HG02852 (cell line): ENCODE data around the gene SRRM2.

Experiments used
- ATAC-seq: cut with Tn5 transposase; IDR thresholded peaks from one replicate; pipeline ENCODE4 v1.9.1; 2021; ENCODE audit warnings: mild to moderate bottlenecking, moderate library complexity; ENCODE audit not compliant: unreplicated experiment

SRRM2 gene

DNA sequence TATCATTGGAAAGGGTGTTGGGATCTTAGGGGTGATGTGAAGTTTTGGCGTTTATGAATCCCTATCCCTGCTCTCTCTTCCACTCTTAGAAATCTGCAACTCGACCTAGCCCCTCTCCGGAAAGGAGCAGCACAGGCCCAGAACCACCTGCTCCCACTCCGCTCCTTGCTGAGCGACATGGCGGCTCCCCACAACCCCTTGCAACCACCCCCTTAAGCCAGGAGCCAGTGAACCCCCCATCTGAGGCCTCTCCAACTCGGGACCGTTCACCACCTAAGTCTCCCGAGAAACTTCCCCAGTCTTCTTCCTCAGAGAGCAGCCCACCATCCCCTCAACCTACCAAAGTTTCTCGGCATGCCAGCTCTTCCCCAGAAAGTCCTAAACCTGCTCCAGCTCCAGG, 9.0 kb downstream of the SRRM2 start:
- ATAC-seq, result no peak

DNA sequence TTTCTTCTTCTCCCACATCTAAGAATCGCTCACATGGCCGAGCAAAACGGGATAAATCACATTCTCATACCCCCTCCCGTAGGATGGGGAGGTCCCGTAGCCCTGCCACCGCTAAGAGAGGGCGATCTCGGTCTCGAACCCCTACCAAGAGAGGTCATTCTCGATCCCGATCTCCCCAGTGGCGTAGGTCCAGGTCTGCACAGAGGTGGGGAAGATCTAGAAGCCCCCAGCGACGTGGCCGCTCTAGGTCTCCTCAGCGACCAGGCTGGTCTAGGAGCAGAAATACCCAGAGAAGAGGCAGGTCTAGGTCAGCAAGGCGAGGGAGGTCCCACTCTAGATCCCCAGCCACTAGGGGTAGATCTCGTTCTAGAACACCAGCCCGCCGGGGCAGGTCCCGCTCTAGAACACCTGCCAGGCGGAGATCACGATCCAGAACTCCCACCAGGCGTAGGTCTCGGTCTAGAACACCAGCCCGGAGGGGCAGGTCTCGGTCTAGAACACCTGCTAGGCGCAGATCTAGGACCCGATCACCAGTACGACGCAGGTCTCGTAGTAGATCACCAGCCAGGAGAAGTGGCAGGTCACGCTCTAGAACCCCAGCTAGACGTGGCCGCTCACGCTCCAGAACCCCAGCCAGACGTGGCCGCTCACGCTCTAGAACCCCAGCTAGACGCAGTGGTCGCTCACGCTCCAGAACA, 9.6 kb downstream of the SRRM2 start:
- no peak for ATAC-seq

DNA sequence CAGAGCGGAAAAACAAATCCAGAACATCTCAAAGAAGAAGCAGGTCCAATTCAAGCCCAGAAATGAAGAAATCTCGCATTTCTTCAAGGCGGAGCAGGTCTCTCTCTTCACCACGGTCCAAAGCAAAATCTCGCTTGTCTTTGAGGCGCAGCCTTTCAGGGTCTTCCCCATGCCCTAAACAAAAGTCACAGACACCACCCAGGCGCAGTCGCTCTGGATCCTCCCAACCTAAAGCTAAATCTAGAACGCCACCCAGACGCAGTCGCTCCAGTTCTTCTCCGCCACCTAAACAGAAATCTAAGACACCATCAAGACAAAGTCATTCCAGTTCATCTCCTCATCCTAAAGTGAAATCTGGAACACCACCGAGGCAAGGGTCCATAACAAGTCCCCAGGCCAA, 10.3 kb downstream of the SRRM2 start:
- no peak for ATAC-seq

DNA sequence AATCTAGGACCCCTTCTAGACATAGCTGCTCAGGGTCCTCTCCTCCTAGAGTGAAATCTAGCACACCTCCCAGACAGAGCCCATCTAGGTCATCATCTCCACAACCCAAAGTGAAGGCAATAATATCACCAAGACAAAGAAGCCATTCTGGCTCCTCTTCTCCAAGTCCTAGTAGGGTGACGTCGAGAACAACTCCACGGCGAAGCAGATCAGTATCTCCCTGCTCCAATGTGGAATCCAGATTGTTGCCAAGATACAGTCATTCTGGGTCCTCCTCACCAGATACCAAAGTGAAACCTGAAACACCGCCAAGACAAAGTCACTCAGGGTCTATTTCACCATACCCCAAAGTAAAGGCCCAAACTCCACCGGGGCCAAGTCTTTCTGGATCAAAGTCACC, 10.7 kb downstream of the SRRM2 start:
- ATAC-seq, result no peak

DNA sequence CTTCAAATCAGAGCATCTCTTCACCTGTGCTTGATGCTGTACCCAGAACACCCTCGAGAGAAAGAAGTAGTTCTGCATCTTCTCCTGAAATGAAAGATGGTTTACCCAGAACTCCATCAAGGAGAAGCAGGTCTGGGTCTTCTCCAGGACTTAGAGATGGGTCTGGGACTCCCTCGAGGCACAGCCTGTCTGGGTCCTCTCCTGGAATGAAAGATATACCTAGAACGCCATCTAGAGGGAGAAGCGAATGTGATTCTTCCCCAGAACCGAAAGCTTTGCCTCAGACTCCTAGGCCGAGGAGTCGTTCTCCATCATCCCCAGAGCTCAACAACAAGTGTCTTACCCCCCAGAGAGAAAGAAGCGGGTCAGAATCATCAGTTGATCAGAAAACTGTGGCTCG, 12.3 kb downstream of the SRRM2 start:
- no peak for ATAC-seq

DNA sequence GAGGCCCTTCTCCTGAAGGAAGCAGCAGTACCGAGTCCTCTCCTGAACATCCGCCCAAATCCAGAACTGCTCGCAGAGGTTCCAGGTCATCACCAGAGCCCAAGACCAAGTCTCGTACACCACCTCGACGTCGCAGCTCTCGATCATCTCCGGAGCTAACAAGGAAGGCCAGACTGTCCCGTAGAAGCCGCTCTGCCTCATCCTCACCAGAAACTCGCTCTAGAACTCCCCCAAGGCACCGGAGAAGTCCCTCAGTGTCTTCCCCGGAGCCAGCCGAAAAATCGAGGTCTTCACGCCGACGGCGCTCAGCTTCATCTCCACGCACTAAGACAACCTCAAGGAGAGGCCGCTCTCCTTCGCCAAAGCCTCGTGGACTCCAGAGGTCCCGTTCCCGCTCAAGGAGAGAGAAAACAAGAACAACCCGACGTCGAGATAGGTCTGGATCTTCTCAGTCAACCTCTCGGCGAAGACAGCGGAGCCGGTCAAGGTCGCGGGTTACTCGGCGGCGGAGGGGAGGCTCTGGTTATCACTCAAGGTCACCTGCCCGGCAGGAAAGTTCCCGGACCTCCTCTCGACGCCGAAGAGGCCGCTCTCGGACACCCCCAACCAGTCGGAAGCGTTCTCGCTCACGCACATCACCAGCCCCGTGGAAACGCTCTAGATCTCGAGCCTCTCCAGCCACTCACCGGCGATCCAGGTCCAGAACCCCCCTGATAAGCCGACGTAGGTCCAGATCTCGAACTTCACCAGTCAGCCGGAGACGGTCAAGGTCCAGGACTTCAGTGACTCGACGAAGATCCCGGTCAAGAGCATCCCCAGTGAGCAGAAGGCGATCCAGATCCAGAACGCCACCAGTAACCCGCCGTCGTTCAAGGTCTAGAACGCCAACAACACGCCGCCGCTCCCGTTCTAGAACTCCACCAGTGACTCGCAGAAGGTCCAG, 13.3 kb downstream of the SRRM2 start:
- no peak for ATAC-seq

DNA sequence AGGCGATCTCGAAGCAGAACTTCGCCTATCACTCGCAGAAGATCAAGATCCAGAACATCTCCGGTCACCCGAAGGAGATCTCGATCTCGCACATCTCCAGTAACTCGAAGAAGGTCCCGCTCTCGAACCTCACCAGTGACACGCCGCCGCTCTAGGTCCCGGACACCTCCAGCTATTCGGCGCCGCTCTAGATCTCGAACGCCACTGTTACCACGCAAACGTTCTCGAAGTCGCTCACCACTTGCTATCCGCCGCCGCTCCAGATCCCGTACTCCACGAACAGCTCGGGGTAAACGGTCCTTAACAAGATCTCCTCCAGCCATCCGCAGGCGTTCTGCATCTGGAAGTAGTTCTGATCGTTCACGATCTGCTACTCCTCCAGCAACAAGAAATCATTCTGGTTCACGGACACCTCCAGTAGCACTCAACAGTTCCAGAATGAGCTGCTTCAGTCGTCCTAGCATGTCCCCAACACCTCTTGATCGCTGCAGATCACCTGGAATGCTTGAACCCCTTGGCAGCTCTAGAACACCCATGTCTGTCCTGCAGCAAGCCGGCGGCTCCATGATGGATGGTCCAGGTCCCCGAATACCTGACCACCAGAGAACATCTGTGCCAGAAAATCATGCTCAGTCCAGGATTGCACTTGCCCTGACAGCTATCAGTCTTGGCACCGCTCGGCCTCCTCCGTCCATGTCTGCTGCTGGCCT, 14.1 kb downstream of the SRRM2 start:
- no peak for ATAC-seq

DNA sequence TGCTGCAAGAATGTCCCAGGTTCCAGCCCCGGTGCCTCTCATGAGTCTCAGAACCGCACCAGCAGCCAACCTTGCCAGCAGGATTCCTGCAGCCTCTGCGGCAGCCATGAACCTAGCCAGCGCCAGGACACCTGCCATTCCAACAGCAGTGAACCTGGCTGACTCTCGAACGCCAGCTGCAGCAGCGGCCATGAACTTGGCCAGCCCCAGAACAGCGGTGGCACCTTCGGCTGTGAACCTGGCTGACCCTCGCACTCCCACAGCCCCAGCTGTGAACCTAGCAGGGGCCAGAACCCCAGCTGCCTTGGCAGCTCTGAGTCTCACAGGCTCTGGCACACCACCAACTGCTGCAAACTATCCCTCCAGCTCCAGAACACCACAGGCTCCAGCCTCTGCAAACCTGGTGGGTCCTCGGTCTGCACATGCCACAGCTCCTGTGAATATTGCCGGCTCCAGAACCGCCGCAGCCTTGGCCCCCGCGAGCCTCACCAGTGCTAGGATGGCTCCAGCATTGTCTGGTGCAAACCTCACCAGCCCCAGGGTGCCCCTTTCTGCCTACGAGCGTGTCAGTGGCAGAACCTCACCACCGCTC, 14.8 kb downstream of the SRRM2 start:
- ATAC-seq, result no peak

DNA sequence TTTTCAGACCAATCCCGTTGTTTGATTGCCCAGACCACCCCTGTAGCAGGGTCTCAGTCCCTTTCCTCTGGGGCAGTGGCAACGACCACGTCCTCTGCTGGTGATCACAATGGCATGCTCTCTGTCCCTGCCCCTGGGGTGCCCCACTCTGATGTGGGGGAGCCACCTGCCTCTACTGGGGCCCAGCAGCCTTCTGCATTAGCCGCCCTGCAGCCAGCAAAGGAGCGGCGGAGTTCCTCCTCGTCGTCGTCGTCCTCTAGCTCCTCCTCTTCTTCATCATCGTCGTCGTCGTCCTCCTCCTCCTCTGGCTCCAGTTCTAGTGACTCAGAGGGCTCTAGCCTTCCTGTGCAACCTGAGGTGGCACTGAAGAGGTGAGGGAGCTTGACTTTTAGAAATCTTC, 15.5 kb downstream of the SRRM2 start:
- no peak for ATAC-seq

DNA sequence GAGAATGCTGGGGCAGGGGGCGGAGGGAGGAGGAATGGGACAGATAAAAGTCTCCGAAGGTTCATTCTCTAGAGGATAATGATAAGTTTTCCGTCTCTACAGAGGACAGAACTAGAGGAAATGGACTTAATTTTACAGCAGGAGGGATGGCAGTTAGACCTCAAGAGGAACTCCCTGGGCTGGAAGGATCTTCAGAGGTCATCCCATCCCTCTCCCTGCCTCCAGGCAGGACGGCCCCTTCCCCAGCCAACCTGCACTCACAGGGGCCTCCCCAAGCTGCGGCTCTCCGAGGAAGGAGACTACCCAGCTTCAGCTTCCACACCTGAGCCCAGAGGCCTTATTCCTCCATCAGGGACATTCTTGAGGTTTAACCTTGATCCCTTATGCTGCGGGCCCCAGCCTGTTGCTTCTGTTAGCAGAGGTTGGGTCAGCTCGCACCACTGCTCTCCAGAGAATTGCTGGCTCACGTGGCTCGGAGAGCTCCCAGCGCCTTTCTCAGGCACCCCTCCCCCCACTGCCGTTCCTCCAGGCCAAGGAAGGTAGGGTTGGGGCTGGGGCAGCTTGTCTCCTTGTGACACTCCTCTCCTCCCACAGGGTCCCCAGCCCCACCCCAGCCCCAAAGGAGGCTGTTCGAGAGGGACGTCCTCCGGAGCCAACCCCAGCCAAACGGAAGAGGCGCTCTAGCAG, 16.1 kb downstream of the SRRM2 start:
- no peak for ATAC-seq

DNA sequence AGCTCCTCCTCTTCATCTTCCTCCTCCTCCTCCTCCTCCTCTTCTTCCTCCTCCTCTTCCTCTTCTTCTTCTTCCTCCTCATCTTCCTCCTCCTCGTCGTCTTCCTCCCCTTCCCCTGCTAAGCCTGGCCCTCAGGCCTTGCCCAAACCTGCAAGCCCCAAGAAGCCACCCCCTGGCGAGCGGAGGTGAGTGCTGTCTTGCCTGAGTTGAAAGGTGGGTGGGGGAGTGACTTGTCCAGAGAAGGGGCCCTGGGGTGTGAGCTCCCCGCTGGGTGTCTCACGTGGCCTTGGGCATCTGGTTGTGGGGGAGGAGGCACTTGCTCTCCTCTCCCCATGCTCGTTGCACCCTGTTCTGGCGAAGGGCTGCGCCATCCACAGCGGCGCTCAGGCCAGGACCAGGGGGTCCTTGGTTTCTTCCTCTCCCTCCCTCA, 16.7 kb downstream of the SRRM2 start:
- no peak for ATAC-seq

DNA sequence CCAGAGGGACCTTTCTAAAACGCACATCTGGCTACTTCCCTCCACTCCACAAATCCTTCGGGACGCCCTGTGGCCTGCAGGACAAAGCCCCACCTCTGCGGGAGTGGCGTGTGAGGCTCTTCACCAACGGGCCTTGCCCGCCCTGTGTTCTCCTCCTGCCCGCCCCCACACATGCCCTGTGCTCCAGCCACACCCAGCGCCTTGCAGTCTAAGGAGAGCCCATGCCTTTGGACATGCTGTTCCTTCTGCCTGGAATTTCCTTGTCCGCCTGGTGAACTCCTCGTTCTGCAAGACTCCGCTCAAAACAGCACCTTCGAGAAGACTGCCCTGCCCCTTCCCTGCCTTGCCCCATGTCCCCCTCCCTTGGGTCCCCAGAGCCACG, 17.2 kb downstream of the SRRM2 start:
- no peak for ATAC-seq

DNA sequence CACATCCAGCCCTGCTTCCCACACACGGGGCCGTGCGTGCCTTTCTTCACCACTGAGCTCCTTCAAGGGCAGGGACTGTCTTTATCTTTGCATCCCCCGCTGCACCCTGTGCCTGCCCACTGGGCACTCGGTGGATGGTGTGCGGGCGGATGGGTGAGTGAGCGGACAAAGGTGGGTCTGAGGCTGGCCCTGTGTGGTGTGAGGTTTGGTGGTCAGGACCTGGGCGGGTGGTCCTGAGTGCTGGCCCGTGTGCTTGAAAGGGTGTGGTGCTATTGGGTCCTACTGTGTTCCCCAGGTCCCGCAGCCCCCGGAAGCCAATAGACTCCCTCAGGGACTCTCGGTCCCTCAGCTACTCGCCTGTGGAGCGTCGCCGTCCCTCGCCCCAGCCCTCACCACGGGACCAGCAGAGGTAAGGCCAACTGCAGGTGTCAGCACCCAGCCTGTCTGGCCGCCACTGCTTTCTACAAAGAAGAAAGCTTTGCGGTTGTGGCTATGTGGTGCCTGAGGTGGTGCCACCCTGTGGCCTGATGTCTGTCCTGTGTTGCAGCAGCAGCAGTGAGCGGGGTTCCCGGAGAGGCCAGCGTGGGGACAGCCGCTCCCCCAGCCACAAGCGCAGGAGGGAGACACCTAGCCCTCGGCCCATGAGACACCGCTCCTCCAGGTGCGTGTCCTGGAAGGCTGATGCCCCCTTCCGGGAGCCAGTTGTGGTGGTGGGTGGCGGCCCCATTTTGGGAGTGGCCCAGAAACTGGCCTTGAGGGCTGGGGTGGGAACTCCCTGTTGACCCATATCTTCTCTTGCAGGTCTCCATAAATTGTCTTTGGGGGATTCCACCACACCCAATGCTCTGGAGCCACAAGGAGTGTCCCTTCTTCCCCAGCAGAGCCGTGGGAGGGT, 17.9 kb downstream of the SRRM2 start:
- ATAC-seq, result no peak

DNA sequence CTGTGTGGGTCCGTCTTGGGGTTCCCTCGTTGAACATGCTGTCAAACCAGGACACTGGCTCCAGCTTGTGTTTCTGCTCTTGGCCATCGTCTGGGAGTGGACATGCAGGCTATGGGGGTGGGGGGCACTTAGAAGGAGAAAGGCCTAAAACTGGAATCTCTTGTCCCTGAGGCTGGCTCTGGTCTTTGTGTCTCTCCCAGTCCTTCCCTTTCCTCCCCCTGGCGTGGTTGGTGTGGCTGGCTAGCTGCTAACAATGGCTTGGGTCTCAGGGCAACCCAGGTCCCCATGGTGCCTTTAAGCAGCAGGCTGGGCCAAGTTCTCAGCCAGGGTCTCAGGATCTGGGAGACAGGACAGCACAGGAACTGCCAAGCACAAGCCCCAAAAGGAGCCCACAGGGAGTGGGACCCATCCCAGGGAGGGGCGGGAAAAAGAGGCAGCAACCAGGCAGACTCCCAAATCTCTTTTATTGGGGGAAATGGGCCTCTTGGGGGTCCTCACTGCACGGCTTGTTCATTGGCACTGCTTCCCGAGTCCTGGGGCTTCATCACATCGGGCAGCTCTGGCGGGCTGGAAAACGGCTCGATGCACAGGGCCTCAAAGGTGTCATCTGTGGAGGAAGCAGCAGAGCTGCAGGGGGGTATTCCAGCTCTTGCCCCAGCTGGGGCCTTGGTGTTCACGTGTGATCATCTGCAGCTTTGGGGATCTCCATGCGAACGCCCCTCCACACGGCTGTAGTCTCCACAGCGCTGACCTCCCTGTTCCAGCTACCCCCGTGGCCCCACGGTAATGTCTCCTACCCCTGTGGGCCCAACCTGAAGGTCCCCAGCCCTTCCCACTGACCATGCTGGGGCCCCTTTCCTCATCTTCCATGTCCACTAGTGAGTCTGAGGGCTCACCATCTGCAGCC, 19.3 kb downstream of the SRRM2 start:
- ATAC-seq, result no peak

DNA sequence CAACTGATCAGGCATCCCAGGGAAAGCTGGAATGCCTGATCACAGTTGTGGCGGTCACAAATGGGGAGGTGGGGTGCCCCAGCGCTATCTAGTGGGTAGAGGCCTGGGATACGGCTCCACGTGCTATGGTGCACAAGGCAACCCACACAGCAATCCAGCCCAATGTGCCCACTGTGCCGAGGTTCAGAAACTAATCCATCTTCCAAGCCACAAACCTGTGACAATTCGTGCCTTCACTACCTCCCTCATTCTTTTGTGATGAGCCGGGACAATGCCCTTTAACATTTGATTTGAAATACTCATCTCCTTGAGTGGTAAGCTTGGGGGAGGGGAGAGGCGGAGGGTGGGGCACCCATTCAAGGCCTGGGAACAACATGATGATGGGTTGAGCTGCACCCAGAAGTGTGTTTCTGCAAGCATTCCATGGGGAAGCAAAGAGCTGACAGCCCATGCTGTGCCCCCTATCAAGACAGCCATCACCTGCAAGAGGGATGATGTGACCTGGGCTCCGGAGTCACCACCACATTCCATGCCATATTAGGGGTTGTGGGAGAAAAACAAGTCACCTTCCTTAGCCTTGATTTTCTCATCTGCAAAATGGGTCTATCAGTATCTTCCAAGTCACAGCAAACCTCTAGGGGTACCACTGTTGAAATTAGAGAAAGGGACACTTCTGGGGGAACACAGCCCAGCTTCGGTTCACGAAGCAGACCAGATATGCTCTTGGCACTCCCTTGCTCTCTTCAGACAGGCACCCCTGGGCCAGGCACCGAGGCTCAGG, 20.9 kb downstream of the SRRM2 start:
- no peak for ATAC-seq

DNA sequence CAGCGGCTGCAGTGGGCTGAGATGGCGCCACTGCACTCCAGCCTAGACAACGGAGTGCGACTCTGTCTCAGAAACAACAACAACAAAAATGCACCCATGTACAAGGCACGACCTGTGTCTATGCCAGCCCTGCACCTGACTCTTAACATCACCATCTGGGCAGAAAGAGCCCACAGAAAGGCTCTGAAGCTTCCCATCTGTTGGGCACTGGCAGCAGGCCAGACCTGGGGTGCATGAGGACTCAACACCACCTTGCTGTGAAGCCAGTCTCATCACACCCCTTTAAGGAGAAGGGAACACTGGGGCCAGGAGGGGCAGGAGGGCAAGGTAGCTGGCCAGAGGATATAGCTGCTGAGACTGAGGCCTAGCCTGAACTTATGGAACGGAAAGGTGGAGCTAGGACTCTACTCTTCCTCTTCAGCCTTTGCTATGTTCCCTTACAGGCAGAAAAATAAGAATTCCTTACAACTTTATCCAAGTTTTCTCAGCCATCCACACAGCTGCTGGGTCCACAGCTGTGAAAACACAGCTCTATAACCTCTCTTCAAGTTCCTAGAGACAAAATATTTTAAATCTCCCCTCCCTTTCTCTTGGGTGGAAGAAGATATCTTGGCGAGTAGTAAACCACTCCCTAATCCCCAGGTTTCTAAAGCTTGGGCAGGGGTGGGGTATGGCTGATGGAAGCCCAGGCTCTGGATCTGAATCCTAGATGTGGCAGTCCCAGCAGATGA, 21.9 kb downstream of the SRRM2 start:
- ATAC-seq, result no peak

DNA sequence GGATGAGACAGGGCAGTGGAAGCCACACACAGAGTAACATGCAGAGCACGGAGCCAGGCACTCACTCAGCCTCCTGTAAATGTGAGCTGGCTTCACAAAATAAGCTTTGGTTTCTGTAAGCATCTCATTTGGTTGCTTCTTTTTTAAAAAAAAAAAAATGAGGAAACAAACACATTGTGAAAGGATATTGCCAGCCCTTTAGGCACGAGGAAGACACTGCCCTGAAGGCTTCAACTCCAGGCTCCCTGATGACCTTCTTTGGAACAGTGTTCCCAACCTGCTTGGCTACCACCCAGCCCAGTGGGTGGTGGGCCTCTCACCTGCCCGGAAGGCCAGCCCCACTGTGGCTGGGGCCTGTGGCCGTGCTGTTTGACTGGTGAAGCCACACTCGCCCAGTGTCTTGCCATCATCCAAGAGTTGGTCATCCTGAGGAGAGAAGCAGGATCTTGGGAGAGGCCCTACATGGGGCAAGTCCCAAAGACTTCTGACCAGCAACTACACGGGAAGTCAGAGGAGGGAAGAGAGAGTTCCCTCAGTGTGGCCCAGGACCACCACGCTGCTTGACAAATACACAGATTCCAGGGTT, 22.8 kb downstream of the SRRM2 start:
- no peak for ATAC-seq
